HCEC 1CT (cell line): ENCODE measurements around the gene EYS.
A peak's percentile ranks its signal among the peaks of the same experiment; 100 is the strongest.
"Not testable (repeated sequence)": the region's sequence is repeated elsewhere in the genome, so short reads cannot be mapped to it uniquely, and the experiment has no call there.

Experiments
- DNase-seq: peaks from one replicate; pipeline ENCODE4 v3.0.0-alpha.2; 2017

The EYS gene

GRCh38 chr6:64083261-64083660 is 1623.8 kb downstream of the EYS start:
- no peak for DNase-seq

- no peak for DNase-seq
These were observed 1625.6 kb downstream of the EYS start for GRCh38 chr6:64081453-64081852.

- DNase-seq: no peak
These were observed 1632.0 kb downstream of the EYS start for GRCh38 chr6:64074981-64075380.

GRCh38 chr6:64072686-64073085 is 1634.3 kb downstream of the EYS start:
- DNase-seq: no peak

- no peak for DNase-seq
These were observed 1642.1 kb downstream of the EYS start for GRCh38 chr6:64064919-64065318.

GRCh38 chr6:64062960-64063683 is 1643.9 kb downstream of the EYS start:
- peak; percentile 85 for DNase-seq

- no peak for DNase-seq
These were observed 1652.2 kb downstream of the EYS start for GRCh38 chr6:64054861-64055260.

GRCh38 chr6:64050590-64050989 is 1656.4 kb downstream of the EYS start:
- peak; percentile 12 for DNase-seq

GRCh38 chr6:64049736-64050135 is 1657.3 kb downstream of the EYS start:
- DNase-seq: no peak

- no peak for DNase-seq
These were observed 1660.2 kb downstream of the EYS start for GRCh38 chr6:64046746-64047208.

- no peak for DNase-seq
These were observed 1665.7 kb downstream of the EYS start for GRCh38 chr6:64041373-64041772.

- DNase-seq: peak; percentile 3
These were observed 1666.9 kb downstream of the EYS start for GRCh38 chr6:64040113-64040512.

GRCh38 chr6:64037427-64037826 is 1669.6 kb downstream of the EYS start:
- DNase-seq: peak; percentile 45

GRCh38 chr6:64034910-64035655 is 1671.9 kb downstream of the EYS start:
- peak; percentile 30 for DNase-seq

- DNase-seq: no peak
These were observed 1672.7 kb downstream of the EYS start for GRCh38 chr6:64034291-64034690.

- DNase-seq: not testable (repeated sequence)
These were observed 1675.9 kb downstream of the EYS start for GRCh38 chr6:64030950-64031618.

- DNase-seq: no peak
These were observed 1683.3 kb downstream of the EYS start for GRCh38 chr6:64023693-64024092.

GRCh38 chr6:64014595-64014994 is 1692.4 kb downstream of the EYS start:
- no peak for DNase-seq

- no peak for DNase-seq
These were observed 1694.0 kb downstream of the EYS start for GRCh38 chr6:64013011-64013410.

GRCh38 chr6:64012351-64013001 is 1694.5 kb downstream of the EYS start:
- peak; percentile 43 for DNase-seq

- no peak for DNase-seq
These were observed 1696.4 kb downstream of the EYS start for GRCh38 chr6:64010666-64011065.

- DNase-seq: no peak
These were observed 1697.0 kb downstream of the EYS start for GRCh38 chr6:64010010-64010409.

- no peak for DNase-seq
These were observed 1700.8 kb downstream of the EYS start for GRCh38 chr6:64006246-64006645.
